ENCODE results near the gene GYS1. TPM values are rescaled to one million over a fixed set of nuclear protein-coding genes. Genes with fewer than 3 reads are reported as not detected.

The GYS1 gene
- total RNA-seq, 1 donor from 2014 or later = 82.0 TPM

Small RNAs within 50 kb of the gene (microRNA-seq; reads per million reads assigned to microRNA genes)
- gene MIR6798 (ENCODE audit: borderline number of aligned reads) = not detected

Other genes with a start within 250 kb of the GYS1 start
- 2.0 TPM for gene IZUMO1, start 246.4 kb downstream of the GYS1 start, total RNA-seq
- 5.7 TPM for gene FUT1, start 240.7 kb downstream of the GYS1 start, total RNA-seq
- not detected for gene FGF21, start 237.8 kb downstream of the GYS1 start, total RNA-seq
- gene BCAT2, start 182.3 kb downstream of the GYS1 start, total RNA-seq = 20.3 TPM
- 9.4 TPM for gene HSD17B14, start 156.8 kb downstream of the GYS1 start, total RNA-seq
- gene PLEKHA4, start 124.7 kb downstream of the GYS1 start, total RNA-seq = 44.9 TPM
- 152 TPM for gene PPP1R15A, start 120.9 kb downstream of the GYS1 start, total RNA-seq
- not detected for gene TULP2, start 94.6 kb downstream of the GYS1 start, total RNA-seq
- gene NUCB1, start 93.0 kb downstream of the GYS1 start, total RNA-seq = 304 TPM
- gene DHDH, start 59.6 kb downstream of the GYS1 start, total RNA-seq = 0.61 TPM
- gene BAX, start 38.4 kb downstream of the GYS1 start, total RNA-seq = 71.8 TPM
- 9,334 TPM for gene FTL, start 28.0 kb downstream of the GYS1 start, total RNA-seq
- 40.0 TPM for gene RUVBL2, start 578 bp upstream of the GYS1 start, total RNA-seq
- not detected for gene LHB, start 23.8 kb upstream of the GYS1 start, total RNA-seq
- not detected for gene CGB3, start 31.0 kb upstream of the GYS1 start, total RNA-seq
- gene CGB2, start 38.6 kb upstream of the GYS1 start, total RNA-seq = not detected
- gene CGB1, start 43.6 kb upstream of the GYS1 start, total RNA-seq = not detected
- gene CGB5, start 50.5 kb upstream of the GYS1 start, total RNA-seq = not detected
- not detected for gene CGB8, start 55.8 kb upstream of the GYS1 start, total RNA-seq
- not detected for gene CGB7, start 64.4 kb upstream of the GYS1 start, total RNA-seq
- gene NTF4, start 71.5 kb upstream of the GYS1 start, total RNA-seq = not detected
- gene KCNA7, start 79.4 kb upstream of the GYS1 start, total RNA-seq = not detected
- gene SNRNP70, start 92.1 kb upstream of the GYS1 start, total RNA-seq = 148 TPM
- gene LIN7B, start 121.1 kb upstream of the GYS1 start, total RNA-seq = 4.2 TPM
- not detected for gene C19orf73, start 125.8 kb upstream of the GYS1 start, total RNA-seq
- 3.1 TPM for gene PPFIA3, start 126.2 kb upstream of the GYS1 start, total RNA-seq
- gene HRC, start 162.1 kb upstream of the GYS1 start, total RNA-seq = 1.3 TPM
- 17.0 TPM for gene TRPM4, start 164.5 kb upstream of the GYS1 start, total RNA-seq